Measurements from ENCODE around the gene TEX19. TPM values are rescaled to one million over a fixed set of nuclear protein-coding genes. Genes with fewer than 3 reads are reported as not detected.

TEX19 gene
- polyA plus RNA-seq, 2 of the 4 experiments (the other 2 are of a cell fraction), result 0.43 to 0.50 TPM

- TF ChIP-seq TP53 (CRISPR knock-in tag; IDR thresholded peaks at IDR 0.05) (no peak), ZFP36 (IDR thresholded peaks at IDR 0.05; ENCODE audit: borderline replicate concordance, partially characterized antibody) (no peak), ZC3H11A (IDR thresholded peaks at IDR 0.05) (no peak)
- ATAC-seq (no peak), DNase-seq (ENCODE audit: low read depth in 1 of 2, low spot score in 1 of 2) (no peak), FAIRE-seq (no peak)
- WGBS (ENCODE audit: missing lambda C conversion rate), result 81% methylated on average over 29 of the region's 29 CpGs
- H3K9me3 ChIP-seq, result no peaks in the 10 kb centered on the region
- H3K4me2 ChIP-seq, result no peak overlapping the region
- ChIA-PET POLR2A (no interaction called here), CTCF (interaction anchor here (0.7 to 7.4 kb wide), 17 partner anchors 7 to 207 kb away, joined by 3 to 117 read pairs (median 9); no protein-coding TSS in a partner anchor)
- no peak overlapping the region for H3K4me3 ChIP-seq
- peaks cover 4% of the 10 kb centered on the region; the same call in 1 of the 3 replicates for H3K4me1 ChIP-seq
- H3K27ac ChIP-seq, result no peak overlapping the region
These were observed 53.8 kb downstream of the TEX19 start for GRCh38 chr17:82412535-82413520.

Other genes with a start within 250 kb of the TEX19 start
- gene CCDC57, start 146.4 kb upstream of the TEX19 start, polyA plus RNA-seq (2011; rRNA removed), result 16.6 and 18.5 TPM in 2 replicates
- gene CCDC57, start 146.4 kb upstream of the TEX19 start, polyA plus RNA-seq (2017; fragmentation: RNase III; extraction: RNeasy Plus Mini Kit Qiagen cat#74134 plus additional on column Dnase treatment), result 18.2 to 22.1 TPM (median 18.9 TPM) in 3 replicates
- gene SLC16A3, start 130.2 kb upstream of the TEX19 start, polyA plus RNA-seq (2011; rRNA removed), result 28.6 and 40.0 TPM in 2 replicates
- gene SLC16A3, start 130.2 kb upstream of the TEX19 start, polyA plus RNA-seq (2017; fragmentation: RNase III; extraction: RNeasy Plus Mini Kit Qiagen cat#74134 plus additional on column Dnase treatment), result 77.9 to 97.7 TPM (median 90.9 TPM) in 3 replicates
- 130 and 139 TPM in 2 replicates for gene CSNK1D, start 85.5 kb upstream of the TEX19 start, polyA plus RNA-seq (2011; rRNA removed)
- 151 to 173 TPM (median 163 TPM) in 3 replicates for gene CSNK1D, start 85.5 kb upstream of the TEX19 start, polyA plus RNA-seq (2017; fragmentation: RNase III; extraction: RNeasy Plus Mini Kit Qiagen cat#74134 plus additional on column Dnase treatment)
- gene CD7, start 41.6 kb upstream of the TEX19 start, polyA plus RNA-seq (2011; rRNA removed), result not detected in 2 replicates
- gene CD7, start 41.6 kb upstream of the TEX19 start, polyA plus RNA-seq (2017; fragmentation: RNase III; extraction: RNeasy Plus Mini Kit Qiagen cat#74134 plus additional on column Dnase treatment), result not detected in 3 replicates
- 0.22 and 0.58 TPM in 2 replicates for gene SECTM1, start 25.5 kb upstream of the TEX19 start, polyA plus RNA-seq (2011; rRNA removed)
- 1.5 to 2.5 TPM (median 2.0 TPM) in 3 replicates for gene SECTM1, start 25.5 kb upstream of the TEX19 start, polyA plus RNA-seq (2017; fragmentation: RNase III; extraction: RNeasy Plus Mini Kit Qiagen cat#74134 plus additional on column Dnase treatment)
- not detected in 2 replicates for gene UTS2R, start 12.5 kb downstream of the TEX19 start, polyA plus RNA-seq (2011; rRNA removed)
- not detected in 3 replicates for gene UTS2R, start 12.5 kb downstream of the TEX19 start, polyA plus RNA-seq (2017; fragmentation: RNase III; extraction: RNeasy Plus Mini Kit Qiagen cat#74134 plus additional on column Dnase treatment)
- gene HEXD, start 59.1 kb downstream of the TEX19 start, polyA plus RNA-seq (2011; rRNA removed), result 18.0 and 18.4 TPM in 2 replicates
- 15.9 to 21.4 TPM (median 19.5 TPM) in 3 replicates for gene HEXD, start 59.1 kb downstream of the TEX19 start, polyA plus RNA-seq (2017; fragmentation: RNase III; extraction: RNeasy Plus Mini Kit Qiagen cat#74134 plus additional on column Dnase treatment)
- 14.9 and 15.2 TPM in 2 replicates for gene OGFOD3, start 59.3 kb downstream of the TEX19 start, polyA plus RNA-seq (2011; rRNA removed)
- gene OGFOD3, start 59.3 kb downstream of the TEX19 start, polyA plus RNA-seq (2017; fragmentation: RNase III; extraction: RNeasy Plus Mini Kit Qiagen cat#74134 plus additional on column Dnase treatment), result 19.8 to 21.9 TPM (median 20.8 TPM) in 3 replicates
- gene CYBC1, start 91.5 kb downstream of the TEX19 start, polyA plus RNA-seq (2011; rRNA removed), result 68.6 and 81.8 TPM in 2 replicates
- gene CYBC1, start 91.5 kb downstream of the TEX19 start, polyA plus RNA-seq (2017; fragmentation: RNase III; extraction: RNeasy Plus Mini Kit Qiagen cat#74134 plus additional on column Dnase treatment), result 74.3 to 89.8 TPM (median 86.5 TPM) in 3 replicates
- 89.6 and 108 TPM in 2 replicates for gene NARF, start 99.5 kb downstream of the TEX19 start, polyA plus RNA-seq (2011; rRNA removed)
- 38.2 to 51.2 TPM (median 45.0 TPM) in 3 replicates for gene NARF, start 99.5 kb downstream of the TEX19 start, polyA plus RNA-seq (2017; fragmentation: RNase III; extraction: RNeasy Plus Mini Kit Qiagen cat#74134 plus additional on column Dnase treatment)
- 34.8 and 35.9 TPM in 2 replicates for gene FOXK2, start 160.5 kb downstream of the TEX19 start, polyA plus RNA-seq (2011; rRNA removed)
- gene FOXK2, start 160.5 kb downstream of the TEX19 start, polyA plus RNA-seq (2017; fragmentation: RNase III; extraction: RNeasy Plus Mini Kit Qiagen cat#74134 plus additional on column Dnase treatment), result 37.5 to 39.2 TPM (median 38.2 TPM) in 3 replicates

Measured in A549 (cell line).